Measurements from ENCODE around the gene RNF166.

- TF ChIP-seq BHLHE40 (IDR thresholded peaks at IDR 0.05; ENCODE audit: borderline replicate concordance) (no peak), FOXA1 (IDR thresholded peaks at IDR 0.05) (no peak), FOXM1 (IDR thresholded peaks at IDR 0.05; ENCODE audit: borderline replicate concordance) (no peak), LEF1 (IDR thresholded peaks at IDR 0.05; ENCODE audit: borderline replicate concordance) (no peak), NFRKB (IDR thresholded peaks at IDR 0.05) (no peak), FOXK2 (IDR thresholded peaks at IDR 0.05) (no peak), SP1 (IDR thresholded peaks at IDR 0.05) (no peak), CTBP1 (IDR thresholded peaks at IDR 0.05; ENCODE audit: borderline replicate concordance) (no peak), TARDBP (IDR thresholded peaks at IDR 0.05) (no peak), HDGF (IDR thresholded peaks at IDR 0.05; ENCODE audit: borderline replicate concordance) (no peak), ARNT (IDR thresholded peaks at IDR 0.05) (no peak), SUZ12 (IDR thresholded peaks at IDR 0.05) (no peak)
- TF ChIP-seq, protein P1, sequence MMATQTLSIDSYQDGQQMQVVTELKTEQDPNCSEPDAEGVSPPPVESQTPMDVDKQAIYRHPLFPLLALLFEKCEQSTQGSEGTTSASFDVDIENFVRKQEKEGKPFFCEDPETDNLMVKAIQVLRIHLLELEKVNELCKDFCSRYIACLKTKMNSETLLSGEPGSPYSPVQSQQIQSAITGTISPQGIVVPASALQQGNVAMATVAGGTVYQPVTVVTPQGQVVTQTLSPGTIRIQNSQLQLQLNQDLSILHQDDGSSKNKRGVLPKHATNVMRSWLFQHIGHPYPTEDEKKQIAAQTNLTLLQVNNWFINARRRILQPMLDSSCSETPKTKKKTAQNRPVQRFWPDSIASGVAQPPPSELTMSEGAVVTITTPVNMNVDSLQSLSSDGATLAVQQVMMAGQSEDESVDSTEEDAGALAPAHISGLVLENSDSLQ (IDR thresholded peaks at IDR 0.05), result no peak
Measured at GRCh38 chr16:88702371-88703210, 3.6 kb downstream of the RNF166 start.
